ENCODE results near the gene FBXL15.
A peak's percentile ranks its signal among the peaks of the same experiment; 100 is the strongest.

The FBXL15 gene

GRCh38 chr10:102384053-102384452 lies 36.6 kb upstream of the FBXL15 start:
- TF ChIP-seq EGR1 (IDR thresholded peaks at IDR 0.05) (no peak), NFIC (IDR thresholded peaks at IDR 0.05) (no peak)

- 0 out of 2 replicates have a peak, but pooled peaks have one; percentile 28 for TF ChIP-seq CEBPB (IDR thresholded peaks at IDR 0.05)
- TF ChIP-seq ZBTB7A (IDR thresholded peaks at IDR 0.05; ENCODE audit: low read depth): no peak
Observed at GRCh38 chr10:102384606-102385429, 35.8 kb upstream of the FBXL15 start.

GRCh38 chr10:102389894-102390293 lies 30.7 kb upstream of the FBXL15 start:
- TF ChIP-seq EGR1 (IDR thresholded peaks at IDR 0.05): no peak
- no peak for TF ChIP-seq MAX (IDR thresholded peaks at IDR 0.05)
- no peak for TF ChIP-seq USF1 (IDR thresholded peaks at IDR 0.05)
- TF ChIP-seq EP300 (IDR thresholded peaks at IDR 0.05; ENCODE audit: borderline replicate concordance): no peak
- TF ChIP-seq FOXM1 (IDR thresholded peaks at IDR 0.05; ENCODE audit: borderline replicate concordance, low read depth): no peak
- no peak for TF ChIP-seq TEAD4 (IDR thresholded peaks at IDR 0.05)
- no peak for TF ChIP-seq TCF12 (IDR thresholded peaks at IDR 0.05; ENCODE audit: low read depth)
- no peak for TF ChIP-seq YY1 (IDR thresholded peaks at IDR 0.05; ENCODE audit: low read depth)
- no peak for TF ChIP-seq TAF1 (IDR thresholded peaks at IDR 0.05; ENCODE audit: low read depth)
- TF ChIP-seq CREB1 (IDR thresholded peaks at IDR 0.05; ENCODE audit: low read depth): no peak
- no peak for TF ChIP-seq NFIC (IDR thresholded peaks at IDR 0.05)
- no peak for TF ChIP-seq CEBPB (IDR thresholded peaks at IDR 0.05)
- no peak for TF ChIP-seq RAD21 (IDR thresholded peaks at IDR 0.05; ENCODE audit: low read depth)
- no peak for TF ChIP-seq ZBTB7A (IDR thresholded peaks at IDR 0.05; ENCODE audit: low read depth)
- TF ChIP-seq REST (IDR thresholded peaks at IDR 0.05; ENCODE audit: low read depth): no peak

- TF ChIP-seq EP300 (IDR thresholded peaks at IDR 0.05; ENCODE audit: borderline replicate concordance) (no peak), CEBPB (IDR thresholded peaks at IDR 0.05) (no peak), TCF12 (IDR thresholded peaks at IDR 0.05; ENCODE audit: low read depth) (no peak), CREB1 (IDR thresholded peaks at IDR 0.05; ENCODE audit: low read depth) (no peak), TAF1 (IDR thresholded peaks at IDR 0.05; ENCODE audit: low read depth) (no peak), FOXM1 (IDR thresholded peaks at IDR 0.05; ENCODE audit: borderline replicate concordance, low read depth) (no peak), MAX (IDR thresholded peaks at IDR 0.05) (no peak), RAD21 (IDR thresholded peaks at IDR 0.05; ENCODE audit: low read depth) (no peak), TEAD4 (IDR thresholded peaks at IDR 0.05) (no peak), YY1 (IDR thresholded peaks at IDR 0.05; ENCODE audit: low read depth) (no peak)
Observed at GRCh38 chr10:102392306-102392705, 28.3 kb upstream of the FBXL15 start.

- TF ChIP-seq ZBTB7A (IDR thresholded peaks at IDR 0.05; ENCODE audit: low read depth) (no peak), YY1 (IDR thresholded peaks at IDR 0.05; ENCODE audit: low read depth) (0 out of 2 replicates have a peak, but pooled peaks have one; percentile 6), RAD21 (IDR thresholded peaks at IDR 0.05; ENCODE audit: low read depth) (no peak; the same call in 1 of the 2 replicates)
Observed at GRCh38 chr10:102393411-102394078, 27.1 kb upstream of the FBXL15 start.

- TF ChIP-seq EGR1 (IDR thresholded peaks at IDR 0.05): no peak
- TF ChIP-seq YY1 (IDR thresholded peaks at IDR 0.05; ENCODE audit: low read depth): 0 out of 2 replicates have a peak, but pooled peaks have one; percentile 11
- no peak; the same call in 1 of the 2 replicates for TF ChIP-seq USF1 (IDR thresholded peaks at IDR 0.05)
- peak; percentile 49; the same call in 1 of the 2 replicates for TF ChIP-seq TAF1 (IDR thresholded peaks at IDR 0.05; ENCODE audit: low read depth)
- peak; percentile 38; the same call in 1 of the 2 replicates for TF ChIP-seq TEAD4 (IDR thresholded peaks at IDR 0.05)
- no peak for TF ChIP-seq CEBPB (IDR thresholded peaks at IDR 0.05)
- peak; percentile 99 for TF ChIP-seq CREB1 (IDR thresholded peaks at IDR 0.05; ENCODE audit: low read depth)
- TF ChIP-seq MAX (IDR thresholded peaks at IDR 0.05): peak; percentile 48
- peak; percentile 65; the same call in 1 of the 2 replicates for TF ChIP-seq FOXM1 (IDR thresholded peaks at IDR 0.05; ENCODE audit: borderline replicate concordance, low read depth)
- TF ChIP-seq TCF12 (IDR thresholded peaks at IDR 0.05; ENCODE audit: low read depth): peak; percentile 73
- peak; percentile 61; the same call in 1 of the 2 replicates for TF ChIP-seq EP300 (IDR thresholded peaks at IDR 0.05; ENCODE audit: borderline replicate concordance)
- TF ChIP-seq REST (IDR thresholded peaks at IDR 0.05; ENCODE audit: low read depth): peak; percentile 57
- peak; percentile 83; the same call in 1 of the 2 replicates for TF ChIP-seq RAD21 (IDR thresholded peaks at IDR 0.05; ENCODE audit: low read depth)
- no peak; the same call in 1 of the 2 replicates for TF ChIP-seq NFIC (IDR thresholded peaks at IDR 0.05)
- peak; percentile 82; the same call in 1 of the 2 replicates for TF ChIP-seq ZBTB7A (IDR thresholded peaks at IDR 0.05; ENCODE audit: low read depth)
Observed at GRCh38 chr10:102394079-102394800, 26.4 kb upstream of the FBXL15 start.

All from Ishikawa (cell line).